Muscle layer of duodenum (tissue), 2 donors: ENCODE data around the gene ZNF800.

ENCODE experiments used
- H3K27ac ChIP-seq: one replicate; pipeline ENCODE4 v1.7.0; 2013; ENCODE audit warnings: mild to moderate bottlenecking, low read length
- H3K27me3 ChIP-seq: one replicate; pipeline ENCODE4 v1.7.0; 2013; ENCODE audit warnings: low read depth, mild to moderate bottlenecking, control low read depth, low read length
- H3K36me3 ChIP-seq, 2 donors: one replicate each; pipeline ENCODE4 v1.7.0; 2013; ENCODE audit warnings: low read length in 2 of 2, control low read depth in 1 of 2, mild to moderate bottlenecking in 1 of 2; ENCODE audit not compliant: insufficient read depth in 2 of 2, control insufficient read depth in 1 of 2
- H3K4me1 ChIP-seq, 2 donors: one replicate each; pipeline ENCODE4 v1.7.0; 2013; ENCODE audit warnings: low read length in 2 of 2, mild to moderate bottlenecking in 2 of 2, control low read depth in 1 of 2, moderate library complexity in 1 of 2; ENCODE audit not compliant: insufficient read depth in 2 of 2, control insufficient read depth in 1 of 2
- H3K4me3 ChIP-seq, 2 donors: one replicate each; pipeline ENCODE4 v1.7.0; 2013; ENCODE audit warnings: low read length in 2 of 2, low read depth in 1 of 2, mild to moderate bottlenecking in 1 of 2
- H3K9me3 ChIP-seq, 2 donors: one replicate each; pipeline ENCODE4 v1.7.0; 2013; ENCODE audit warnings: low read length in 2 of 2, control low read depth in 1 of 2, mild to moderate bottlenecking in 1 of 2; ENCODE audit not compliant: control insufficient read depth in 1 of 2
- donor health status: healthy.

ZNF800 gene

DNA sequence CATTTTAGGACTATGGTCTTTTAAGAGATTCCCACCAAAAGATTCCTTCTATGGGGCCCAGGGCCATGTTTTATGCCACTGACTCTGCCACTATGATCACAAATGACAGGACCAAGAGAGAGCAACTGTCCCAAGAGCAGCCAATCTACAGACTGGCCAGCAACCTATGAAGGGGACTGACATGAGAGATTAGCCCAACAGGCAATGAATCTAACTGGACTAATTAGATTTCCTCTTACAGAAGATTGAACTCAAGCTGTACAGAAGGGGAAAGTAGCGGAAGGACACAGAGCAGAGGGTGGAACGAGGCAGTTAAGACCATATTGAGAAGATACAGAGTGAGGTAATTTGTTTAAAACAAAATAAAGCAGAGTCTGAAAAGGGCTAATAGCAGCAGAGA is 25.8 kb downstream of the ZNF800 start:
- Histone ChIP-seq H3K36me3 (peaks cover 5 to 8% of the 10 kb centered on the region in 2 donors), H3K27me3 (no peaks in the 10 kb centered on the region), H3K4me3 (no peak overlapping the region), H3K4me1 (no peaks in the 10 kb centered on the region), H3K27ac (no peak overlapping the region), H3K9me3 (no peaks in the 10 kb centered on the region)

DNA sequence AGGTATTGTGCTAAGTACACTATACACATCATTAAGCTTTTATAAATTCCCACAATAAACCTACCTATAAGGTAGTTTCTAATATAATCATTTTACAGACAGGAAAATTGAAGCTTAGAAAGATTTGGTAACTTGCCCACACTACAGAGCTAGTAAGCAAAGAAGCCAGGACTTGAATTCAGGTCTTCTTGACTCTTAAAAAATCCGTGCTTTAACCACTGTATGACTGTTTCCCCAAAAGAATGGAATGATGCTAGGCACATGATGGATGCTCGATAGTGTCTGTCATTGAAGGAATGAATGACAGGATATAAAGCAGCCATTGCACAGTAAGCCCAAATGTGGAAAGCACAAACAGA is 26.6 kb downstream of the ZNF800 start:
- no peaks in the 10 kb centered on the region for H3K27me3 ChIP-seq
- no peaks in the 10 kb centered on the region for H3K9me3 ChIP-seq
- H3K4me1 ChIP-seq = no peaks in the 10 kb centered on the region
- peaks cover 0 to 12% of the 10 kb centered on the region in 2 donors for H3K36me3 ChIP-seq
- no peak overlapping the region for H3K27ac ChIP-seq
- H3K4me3 ChIP-seq = no peak overlapping the region

DNA sequence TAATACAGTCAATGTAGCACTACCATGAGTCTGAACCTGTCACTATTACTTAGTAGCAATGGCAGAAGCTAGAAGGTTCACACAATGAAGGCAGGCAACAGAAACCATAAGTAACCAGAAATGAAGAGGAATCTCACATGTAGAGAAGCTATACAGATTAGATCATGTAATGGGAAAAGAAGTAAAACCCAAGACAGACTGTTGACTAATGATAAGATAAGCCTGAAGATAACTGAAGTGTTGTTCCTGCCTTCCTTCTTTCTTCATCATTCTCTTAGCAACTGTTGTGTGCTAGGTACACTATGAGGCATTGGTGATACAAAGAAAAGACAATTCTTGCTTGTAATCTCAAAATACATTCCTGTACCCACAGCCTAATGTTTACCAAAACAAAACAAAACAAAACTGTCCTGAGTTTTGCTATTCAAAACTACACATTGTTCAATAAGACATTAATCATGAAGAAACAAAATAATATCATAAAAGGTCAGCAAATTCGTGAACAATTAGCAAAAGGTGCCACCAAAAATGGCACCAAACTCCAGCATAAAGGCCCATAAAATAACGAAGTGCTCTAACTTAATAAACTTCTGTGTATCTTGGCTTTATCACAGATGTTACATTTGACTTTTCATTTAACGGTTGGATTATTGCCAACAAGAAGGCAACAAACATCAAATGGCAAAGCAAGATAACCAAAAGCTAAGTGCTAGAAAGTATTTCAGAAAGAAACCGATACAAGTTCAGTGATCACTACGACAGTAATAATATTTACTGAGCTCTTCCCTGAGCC is 27.1 kb downstream of the ZNF800 start:
- Histone ChIP-seq H3K36me3 (peaks cover 0 to 15% of the 10 kb centered on the region in 2 donors), H3K27me3 (no peaks in the 10 kb centered on the region), H3K4me3 (no peak overlapping the region), H3K27ac (no peak overlapping the region), H3K4me1 (no peaks in the 10 kb centered on the region), H3K9me3 (no peaks in the 10 kb centered on the region)

DNA sequence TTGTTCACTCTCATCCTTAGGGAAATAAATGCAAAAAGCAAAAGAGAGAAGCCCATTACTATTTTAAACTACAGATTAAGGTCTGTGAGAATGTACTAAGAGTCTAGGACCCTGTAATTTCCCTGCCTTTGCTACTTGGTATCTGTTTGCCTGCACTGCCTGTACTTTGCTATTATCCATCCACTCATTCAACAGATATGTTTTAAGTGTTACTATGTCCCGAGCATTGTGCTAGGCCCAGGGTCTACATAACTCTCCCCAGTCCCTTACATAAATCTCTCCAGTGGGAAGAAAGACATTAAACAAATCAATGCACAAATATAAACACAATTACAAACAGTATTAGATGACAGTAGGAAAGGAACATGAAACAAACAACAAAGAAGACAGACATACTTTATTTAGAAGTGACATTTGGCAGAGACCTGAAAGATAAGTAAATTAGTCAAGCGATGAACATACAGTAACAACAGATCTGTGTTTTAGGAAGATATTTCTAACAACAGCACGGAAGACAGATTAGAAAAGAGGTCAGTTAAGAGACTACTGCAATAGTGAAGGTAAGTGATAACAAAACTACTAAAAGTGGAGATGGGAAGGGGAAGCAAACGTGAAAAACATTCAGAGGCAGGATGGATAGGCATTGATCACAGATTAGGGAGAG is 30.0 kb downstream of the ZNF800 start:
- Histone ChIP-seq H3K36me3 (peaks cover 0 to 7% of the 10 kb centered on the region in 2 donors), H3K4me1 (no peaks in the 10 kb centered on the region), H3K27me3 (no peaks in the 10 kb centered on the region), H3K27ac (no peak overlapping the region), H3K4me3 (no peak overlapping the region), H3K9me3 (no peaks in the 10 kb centered on the region)

DNA sequence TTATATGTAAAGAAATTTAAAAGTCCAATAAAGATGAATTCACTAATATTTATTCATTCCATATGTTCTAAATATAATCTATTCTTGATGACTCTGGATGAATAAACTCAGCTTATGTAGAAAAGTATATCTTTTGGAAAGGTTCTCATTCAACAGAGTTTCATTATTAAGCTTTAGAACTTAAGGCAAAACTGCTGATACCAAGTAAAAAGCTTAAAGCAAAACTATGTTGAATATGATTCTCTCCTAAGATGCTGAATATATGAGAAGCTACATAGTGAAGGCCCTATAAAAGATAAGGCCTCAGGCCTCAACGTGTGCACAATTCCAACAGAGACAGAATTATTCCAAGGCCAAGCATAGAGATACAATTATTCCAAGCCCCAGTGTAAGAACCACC is 30.8 kb downstream of the ZNF800 start:
- no peaks in the 10 kb centered on the region for H3K9me3 ChIP-seq
- H3K27ac ChIP-seq = no peak overlapping the region
- H3K36me3 ChIP-seq = peaks cover 0 to 7% of the 10 kb centered on the region in 2 donors
- H3K4me3 ChIP-seq = no peak overlapping the region
- H3K4me1 ChIP-seq = no peaks in the 10 kb centered on the region
- H3K27me3 ChIP-seq = no peaks in the 10 kb centered on the region

DNA sequence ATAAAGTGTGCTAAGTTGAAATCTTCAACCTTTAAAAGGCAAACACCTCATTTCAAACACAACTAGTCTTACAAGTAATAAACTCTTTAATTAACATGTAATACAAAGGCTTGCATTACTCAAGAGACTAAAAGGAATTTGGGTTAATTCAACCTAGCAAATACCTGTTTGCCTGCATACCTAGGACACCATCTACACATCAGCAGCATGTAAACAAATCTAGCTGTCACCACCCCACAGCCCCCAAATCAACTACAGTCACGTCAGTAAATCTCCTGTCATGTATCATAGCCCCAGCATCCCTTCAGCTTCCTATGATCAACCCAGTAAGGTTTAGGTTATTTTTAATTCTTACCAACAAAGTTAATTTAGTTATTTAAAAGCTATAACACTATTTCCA is 33.5 kb downstream of the ZNF800 start:
- H3K36me3 ChIP-seq = peaks cover 0 to 11% of the 10 kb centered on the region in 2 donors
- H3K27ac ChIP-seq = no peak overlapping the region
- no peaks in the 10 kb centered on the region for H3K9me3 ChIP-seq
- no peaks in the 10 kb centered on the region for H3K4me1 ChIP-seq
- H3K4me3 ChIP-seq = no peak overlapping the region
- H3K27me3 ChIP-seq = no peaks in the 10 kb centered on the region

DNA sequence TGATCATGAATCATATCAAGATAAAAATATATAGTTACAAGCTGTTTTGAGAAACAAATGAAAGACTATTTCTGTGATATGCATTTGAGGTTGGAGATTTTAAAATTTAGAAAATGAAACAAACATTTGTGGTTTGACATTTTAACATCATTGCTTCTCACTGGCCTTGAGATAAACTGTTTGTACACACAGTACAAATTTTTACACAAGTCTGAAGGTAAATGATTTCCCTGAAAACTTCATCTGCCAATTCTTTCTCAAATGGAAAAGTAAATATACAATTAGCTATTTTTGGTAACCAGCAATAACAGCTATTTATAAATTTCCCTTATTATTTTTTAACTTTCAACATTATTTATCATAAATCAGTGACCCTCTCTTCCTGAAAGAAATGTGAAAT is 38.6 kb downstream of the ZNF800 start:
- no peaks in the 10 kb centered on the region for H3K4me1 ChIP-seq
- no peaks in the 10 kb centered on the region for H3K27me3 ChIP-seq
- H3K9me3 ChIP-seq = no peaks in the 10 kb centered on the region
- H3K4me3 ChIP-seq = no peak overlapping the region
- H3K27ac ChIP-seq = no peak overlapping the region
- H3K36me3 ChIP-seq = peaks cover 0 to 4% of the 10 kb centered on the region in 2 donors

GRCh38 chr7:127350586-127350985 is 41.9 kb downstream of the ZNF800 start:
- no peaks in the 10 kb centered on the region for H3K9me3 ChIP-seq
- H3K4me1 ChIP-seq = peaks cover 0 to 4% of the 10 kb centered on the region in 2 donors
- H3K4me3 ChIP-seq = no peak overlapping the region
- H3K27ac ChIP-seq = no peak overlapping the region
- peaks cover 0 to 4% of the 10 kb centered on the region in 2 donors for H3K36me3 ChIP-seq
- H3K27me3 ChIP-seq = no peaks in the 10 kb centered on the region

- no peaks in the 10 kb centered on the region for H3K27me3 ChIP-seq
- no peak overlapping the region for H3K27ac ChIP-seq
- H3K9me3 ChIP-seq = no peaks in the 10 kb centered on the region
- no peak overlapping the region for H3K4me3 ChIP-seq
- H3K36me3 ChIP-seq = no peaks in the 10 kb centered on the region
- H3K4me1 ChIP-seq = peaks cover 0 to 4% of the 10 kb centered on the region in 2 donors
Observed at GRCh38 chr7:127349881-127350280, 42.6 kb downstream of the ZNF800 start.

DNA sequence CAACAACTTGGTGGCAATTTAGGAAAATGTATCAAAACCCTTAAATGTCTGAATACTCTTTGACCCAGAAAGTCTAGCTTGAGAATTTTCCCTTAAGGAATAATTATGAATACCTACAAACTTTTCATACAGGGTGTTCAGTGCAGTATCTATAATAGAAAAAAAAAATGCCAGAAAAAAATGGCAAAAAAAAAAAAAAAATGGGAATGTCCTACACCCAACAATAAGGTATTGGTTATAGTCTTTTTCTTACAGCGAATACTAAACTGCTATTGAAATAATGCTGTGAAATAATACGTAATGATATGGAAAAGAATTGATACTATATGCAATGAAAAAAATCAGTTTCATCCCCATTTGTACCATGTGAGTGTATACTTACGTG is 44.3 kb downstream of the ZNF800 start:
- H3K9me3 ChIP-seq = no peaks in the 10 kb centered on the region
- H3K27ac ChIP-seq = no peak overlapping the region
- H3K27me3 ChIP-seq = no peaks in the 10 kb centered on the region
- no peaks in the 10 kb centered on the region for H3K36me3 ChIP-seq
- peak overlapping the region in 1 of 2 donors; percentile 24 for H3K4me3 ChIP-seq
- peaks cover 0 to 4% of the 10 kb centered on the region in 2 donors for H3K4me1 ChIP-seq

DNA sequence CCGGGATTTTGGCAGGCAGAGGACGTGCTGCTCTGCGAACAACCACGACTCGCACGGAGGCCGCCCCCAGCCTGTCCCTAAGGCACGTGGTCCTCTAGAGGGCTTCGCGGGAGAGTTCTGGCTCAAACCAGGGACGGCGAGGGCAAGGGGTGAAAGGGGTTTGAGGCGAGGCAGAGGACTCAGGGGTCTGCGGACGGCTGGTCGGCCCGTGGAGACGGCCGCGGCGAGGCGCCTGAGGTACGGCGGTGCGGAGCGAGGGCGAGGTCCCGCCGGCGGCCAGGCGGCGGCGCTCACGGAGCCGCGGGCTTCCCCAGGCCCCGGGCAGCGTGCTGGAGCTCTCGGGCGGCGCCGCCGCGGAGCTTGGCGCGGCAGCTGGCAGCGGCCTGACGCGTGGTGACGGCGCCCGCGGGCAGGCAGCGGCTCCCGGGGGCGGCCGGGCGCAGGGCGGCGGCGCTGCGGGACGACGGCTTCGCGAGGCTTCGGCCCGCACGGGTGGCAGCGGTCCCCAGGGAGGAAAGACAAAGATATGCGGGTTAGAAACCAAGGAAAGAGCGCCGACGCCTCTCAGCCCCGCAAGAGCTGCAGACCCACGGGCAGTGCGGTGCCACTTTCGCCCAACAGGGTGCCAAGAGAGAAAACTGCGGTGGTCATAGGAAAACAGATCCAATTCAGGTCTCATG is 44.8 kb downstream of the ZNF800 start:
- H3K27ac ChIP-seq = no peak overlapping the region
- no peaks in the 10 kb centered on the region for H3K9me3 ChIP-seq
- peak overlapping the region in 1 of 2 donors; percentile 44 for H3K4me3 ChIP-seq
- no peaks in the 10 kb centered on the region for H3K36me3 ChIP-seq
- peaks cover 0 to 4% of the 10 kb centered on the region in 2 donors for H3K4me1 ChIP-seq
- no peaks in the 10 kb centered on the region for H3K27me3 ChIP-seq
